CD4-positive, CD25-positive, alpha-beta regulatory T cell (primary cell): ENCODE results near the gene CELA1. TPM values are rescaled to one million over a fixed set of nuclear protein-coding genes. Genes with fewer than 3 reads are reported as not detected.
A peak's percentile ranks its signal among the peaks of the same experiment; 100 is the strongest.
"Not testable (repeated sequence)": the region's sequence is repeated elsewhere in the genome, so short reads cannot be mapped to it uniquely, and the experiment has no call there.

Source experiments
- ATAC-seq, 2 donors: fragments of 150-1000 bp; cut with Tn5 transposase; one replicate each; pipeline ENCODE4 v1.10.0; 2021; ENCODE audit warnings: low read depth in 2 of 2, moderate number of reproducible peaks in 2 of 2, moderate library complexity in 1 of 2
- DNase-seq, 3 donors: peaks; one replicate each; pipeline versions ENCODE4 v3.0.0 to v3.0.0-alpha.2; 2012 to 2022; ENCODE audit warnings: mixed read lengths in 1 of 3
- H3K27ac ChIP-seq: one replicate; pipeline ENCODE4 v1.7.0; 2013; ENCODE audit warnings: mild to moderate bottlenecking, low read length; ENCODE audit not compliant: insufficient read depth, poor library complexity, severe bottlenecking
- H3K27me3 ChIP-seq: one replicate; pipeline ENCODE4 v1.7.0; 2013; ENCODE audit warnings: low read length; ENCODE audit not compliant: control insufficient read depth, insufficient read depth
- H3K36me3 ChIP-seq: one replicate; pipeline ENCODE4 v1.7.0; 2013; ENCODE audit warnings: mild to moderate bottlenecking, low read length, moderate library complexity; ENCODE audit not compliant: control insufficient read depth, insufficient read depth
- H3K4me1 ChIP-seq: 2 replicates; pipeline ENCODE4 v1.7.0; 2013; ENCODE audit warnings: mild to moderate bottlenecking, low read length; ENCODE audit not compliant: insufficient read depth, control insufficient read depth, poor library complexity, severe bottlenecking
- H3K4me3 ChIP-seq: one replicate; pipeline ENCODE4 v1.7.0; 2013; ENCODE audit warnings: low read depth, mild to moderate bottlenecking, low read length, moderate library complexity
- H3K9me3 ChIP-seq, 2 experiments: 1 replicate in 1 of 2; 2 replicates in 1 of 2; pipeline ENCODE4 v1.7.0; 2013; ENCODE audit warnings: low read length in 2 of 2, mild to moderate bottlenecking in 1 of 2, moderate library complexity in 1 of 2; ENCODE audit not compliant: control insufficient read depth in 2 of 2
- H3K27ac Mint-ChIP-seq, 3 donors: one replicate each; pipeline ENCODE4 v1.8.0; 2020 to 2022; ENCODE audit warnings: mild to moderate bottlenecking in 3 of 3, mixed read lengths in 3 of 3, moderate library complexity in 2 of 3
- H3K27me3 Mint-ChIP-seq: one replicate; pipeline ENCODE4 v1.8.0; 2022; ENCODE audit warnings: mild to moderate bottlenecking, mixed read lengths
- H3K36me3 Mint-ChIP-seq: one replicate; pipeline ENCODE4 v1.8.0; 2020; ENCODE audit warnings: mixed read lengths
- H3K4me1 Mint-ChIP-seq, 4 donors: one replicate each; pipeline ENCODE4 v1.8.0; 2020 to 2022; ENCODE audit warnings: mixed read lengths in 4 of 4, mild to moderate bottlenecking in 1 of 4
- H3K4me3 Mint-ChIP-seq, 4 donors: one replicate each; pipeline ENCODE4 v1.8.0; 2020 to 2022; ENCODE audit warnings: mild to moderate bottlenecking in 4 of 4, mixed read lengths in 4 of 4, moderate library complexity in 3 of 4
- H3K9me3 Mint-ChIP-seq, 7 donors: one replicate each; pipeline ENCODE4 v1.8.0; 2020 to 2022; ENCODE audit warnings: mixed read lengths in 7 of 7, mild to moderate bottlenecking in 3 of 7, moderate library complexity in 2 of 7
- polyA plus RNA-seq, 4 donors: library from polyadenylated mRNA; unstranded; fragments of 300-500 nt; fragmentation: Illumina TruSeq; gene quantifications; one replicate each; pipeline ENCODE4 v1.2.3, GENCODE V29; 2021
- total RNA-seq: library from RNA; stranded (reverse); gene quantifications from one replicate; pipeline ENCODE4 v1.2.3, GENCODE V29; 2022

The CELA1 gene
- total and polyA plus RNA-seq, 5 donors from 2014 or later: 0.25 to 2.0 (median 1.4) TPM; not detected in 1

DNA sequence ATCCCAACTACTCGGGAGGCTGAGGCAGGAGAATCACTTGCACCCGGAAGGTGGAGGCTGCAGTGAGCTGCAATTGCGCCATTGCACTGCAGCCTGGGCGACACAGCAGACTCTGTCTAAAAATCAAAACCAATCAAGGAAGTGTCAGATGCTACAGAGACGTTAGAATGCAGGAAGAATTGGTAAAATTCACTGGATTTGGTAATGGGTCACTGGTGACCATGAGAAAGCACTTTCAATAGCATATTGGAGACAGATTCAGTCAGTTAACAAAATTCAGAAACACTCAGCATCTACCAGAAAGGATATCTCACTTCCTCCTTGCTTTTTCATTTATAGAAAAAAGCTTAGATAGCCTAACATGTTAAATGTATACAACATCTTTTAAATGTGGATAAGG is 40.0 kb downstream of the CELA1 start:
- H3K27me3 ChIP-seq: no peaks in the 10 kb centered on the region
- H3K27ac ChIP-seq: no peak overlapping the region
- H3K27me3 Mint-ChIP-seq: no peaks in the 10 kb centered on the region
- H3K36me3 ChIP-seq: peaks cover 83% of the 10 kb centered on the region
- DNase-seq (no peak), ATAC-seq (no peak)
- H3K4me3 Mint-ChIP-seq: peak overlapping the region in 1 of 4 donors; percentile 29
- no peak overlapping the region for H3K4me3 ChIP-seq
- H3K36me3 Mint-ChIP-seq: peaks cover 49% of the 10 kb centered on the region
- peaks cover 22 to 73% (median 55%) of the 10 kb centered on the region in 4 donors for H3K4me1 Mint-ChIP-seq
- no peaks in the 10 kb centered on the region for H3K9me3 Mint-ChIP-seq
- H3K27ac Mint-ChIP-seq: peak overlapping the region; percentile 9 to 71 (median 29)
- peaks cover 27% of the 10 kb centered on the region for H3K4me1 ChIP-seq
- no peaks in the 10 kb centered on the region for H3K9me3 ChIP-seq

- DNase-seq, H3K4me3 Mint-ChIP-seq, H3K4me1 ChIP-seq, H3K27me3 Mint-ChIP-seq, H3K9me3 ChIP-seq, H3K27me3 ChIP-seq, H3K27ac ChIP-seq, ATAC-seq, H3K4me3 ChIP-seq, H3K9me3 Mint-ChIP-seq: not testable (repeated sequence)
- Mint-ChIP-seq H3K27ac (peak overlapping the region in 1 of 3 donors; percentile 36), H3K4me1 (peaks cover 7 to 28% (median 18%) of the 10 kb centered on the region in 4 donors), H3K36me3 (peaks cover 36% of the 10 kb centered on the region)
- H3K36me3 ChIP-seq: peaks cover 83% of the 10 kb centered on the region
These were observed 45.7 kb downstream of the CELA1 start for GRCh38 chr12:51300768-51301167.

- Histone ChIP-seq H3K4me3 (no peak overlapping the region), H3K9me3 (no peaks in the 10 kb centered on the region), H3K4me1 (no peaks in the 10 kb centered on the region), H3K36me3 (peaks cover 83% of the 10 kb centered on the region), H3K27me3 (no peaks in the 10 kb centered on the region), H3K27ac (peak overlapping the region; percentile 1)
- Mint-ChIP-seq H3K4me3 (no peak overlapping the region), H3K27me3 (no peaks in the 10 kb centered on the region), H3K36me3 (peaks cover 34% of the 10 kb centered on the region), H3K27ac (no peak overlapping the region), H3K9me3 (no peaks in the 10 kb centered on the region), H3K4me1 (peaks cover 0 to 24% (median 16%) of the 10 kb centered on the region in 4 donors)
- ATAC-seq: no peak
- no peak for DNase-seq
These were observed 50.8 kb downstream of the CELA1 start for GRCh38 chr12:51295651-51296050.

DNA sequence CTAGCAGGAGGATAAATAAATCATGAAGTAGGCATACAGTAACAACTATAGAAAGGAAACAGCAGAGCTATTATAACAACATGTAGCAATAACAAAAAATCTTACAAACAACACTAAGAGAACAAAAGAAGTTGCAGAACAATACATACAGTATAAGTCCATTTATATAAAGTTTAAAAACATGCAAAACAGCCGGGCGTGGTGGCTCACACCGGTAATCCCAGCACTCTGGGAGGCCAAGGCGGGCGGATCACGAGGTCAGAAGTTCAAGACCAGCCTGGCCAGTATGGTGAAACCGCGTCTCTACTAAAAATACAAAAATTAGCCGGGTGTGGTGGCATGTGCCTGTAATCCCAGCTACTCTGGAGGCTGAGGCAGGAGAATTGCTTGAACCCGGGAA is 52.4 kb downstream of the CELA1 start:
- H3K4me1 ChIP-seq, H3K4me3 ChIP-seq, H3K27me3 ChIP-seq, H3K27ac ChIP-seq, H3K9me3 Mint-ChIP-seq, DNase-seq, H3K4me3 Mint-ChIP-seq, ATAC-seq, H3K27me3 Mint-ChIP-seq, H3K9me3 ChIP-seq: not testable (repeated sequence)
- Mint-ChIP-seq H3K36me3 (peaks cover 36% of the 10 kb centered on the region), H3K27ac (peak overlapping the region; percentile 3 to 16 (median 16)), H3K4me1 (peaks cover 0 to 25% (median 12%) of the 10 kb centered on the region in 4 donors)
- H3K36me3 ChIP-seq: peaks cover 81% of the 10 kb centered on the region

DNA sequence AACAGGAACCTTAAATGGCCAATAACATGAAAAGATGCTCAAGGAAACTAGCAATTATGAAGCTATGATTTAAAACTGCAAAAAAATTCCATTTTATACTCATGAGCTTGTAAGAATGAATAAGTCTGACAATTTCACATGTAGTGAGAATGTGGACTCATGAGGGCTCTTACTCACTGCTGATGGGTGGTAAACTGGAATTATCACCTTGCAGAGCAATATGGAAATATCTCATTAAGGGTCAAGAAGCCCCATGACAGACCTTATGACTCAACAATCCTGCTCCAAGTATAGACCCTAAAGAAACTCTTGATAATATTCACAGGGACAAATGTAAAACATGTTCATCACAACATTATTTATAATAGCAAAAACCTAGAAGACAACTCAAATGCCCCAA is 52.8 kb downstream of the CELA1 start:
- H3K27me3 Mint-ChIP-seq: no peaks in the 10 kb centered on the region
- H3K9me3 Mint-ChIP-seq: no peaks in the 10 kb centered on the region
- peaks cover 37% of the 10 kb centered on the region for H3K36me3 Mint-ChIP-seq
- peaks cover 0 to 26% (median 11%) of the 10 kb centered on the region in 4 donors for H3K4me1 Mint-ChIP-seq
- no peaks in the 10 kb centered on the region for H3K4me1 ChIP-seq
- H3K27ac ChIP-seq: no peak overlapping the region
- peak overlapping the region; percentile 3 to 16 (median 16) for H3K27ac Mint-ChIP-seq
- no peaks in the 10 kb centered on the region for H3K27me3 ChIP-seq
- no peak overlapping the region for H3K4me3 Mint-ChIP-seq
- no peak for DNase-seq
- H3K9me3 ChIP-seq: no peaks in the 10 kb centered on the region
- H3K36me3 ChIP-seq: peaks cover 81% of the 10 kb centered on the region
- H3K4me3 ChIP-seq: no peak overlapping the region
- no peak for ATAC-seq

DNA sequence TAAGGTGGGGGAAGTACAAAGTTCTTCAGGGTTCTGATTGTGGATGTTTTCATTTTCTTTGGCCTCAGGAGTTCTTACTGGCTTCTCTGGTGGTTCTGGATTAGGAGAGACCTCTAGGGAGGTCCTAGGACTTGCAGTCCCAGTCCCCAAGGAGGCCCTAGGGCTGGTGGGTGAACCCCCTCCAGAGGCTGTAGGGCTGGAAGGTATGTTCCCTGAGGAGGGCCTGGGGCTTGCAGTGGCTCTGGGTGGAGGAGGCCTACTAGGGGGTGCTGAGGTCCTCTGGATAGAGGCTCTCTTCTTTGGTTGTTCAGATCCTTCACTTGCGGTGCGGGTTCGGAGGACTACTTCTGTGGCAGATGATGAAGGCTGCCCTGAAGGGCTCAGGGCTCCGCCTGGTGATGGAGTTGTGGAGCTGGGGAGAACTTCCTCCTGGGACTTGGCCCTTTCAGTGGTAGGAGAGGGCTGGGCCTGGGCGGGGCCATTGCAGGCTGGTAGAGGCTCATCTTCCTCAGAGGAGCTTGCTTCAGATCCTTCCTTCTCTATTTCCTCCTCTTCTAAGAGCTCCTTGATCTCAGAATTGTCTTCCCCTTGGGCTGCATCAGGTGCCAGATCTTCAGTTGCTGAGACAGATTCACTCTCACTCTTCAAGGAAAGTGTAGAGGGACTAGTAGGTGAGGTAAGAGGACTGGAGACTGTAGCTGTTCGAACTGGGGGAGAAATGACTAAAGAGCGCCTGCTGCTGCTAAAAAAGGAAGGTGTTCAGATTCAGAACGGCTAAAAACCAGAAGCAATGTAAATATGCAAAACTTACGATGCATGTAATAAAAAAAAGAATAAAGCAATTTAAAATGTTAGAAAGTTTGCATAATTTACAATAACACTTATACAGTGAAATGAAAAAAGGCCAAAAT is 54.6 kb downstream of the CELA1 start:
- not testable (repeated sequence) for H3K27ac ChIP-seq, DNase-seq, H3K4me3 ChIP-seq, ATAC-seq, H3K27me3 ChIP-seq, H3K4me3 Mint-ChIP-seq, H3K4me1 ChIP-seq, H3K9me3 ChIP-seq, H3K27me3 Mint-ChIP-seq, H3K9me3 Mint-ChIP-seq
- H3K36me3 Mint-ChIP-seq: peaks cover 39% of the 10 kb centered on the region
- peak overlapping the region; percentile 11 to 89 (median 82) for H3K27ac Mint-ChIP-seq
- peaks cover 0 to 26% (median 11%) of the 10 kb centered on the region in 4 donors for H3K4me1 Mint-ChIP-seq
- H3K36me3 ChIP-seq: peaks cover 81% of the 10 kb centered on the region

GRCh38 chr12:51285843-51286242 is 60.6 kb downstream of the CELA1 start:
- Mint-ChIP-seq H3K27me3 (no peaks in the 10 kb centered on the region), H3K4me3 (no peak overlapping the region), H3K36me3 (peaks cover 32% of the 10 kb centered on the region), H3K9me3 (no peaks in the 10 kb centered on the region), H3K27ac (peak overlapping the region; percentile 17 to 86 (median 38)), H3K4me1 (peaks cover 3 to 8% (median 5%) of the 10 kb centered on the region in 4 donors)
- Histone ChIP-seq H3K27ac (no peak overlapping the region), H3K36me3 (peaks cover 85% of the 10 kb centered on the region), H3K9me3 (no peaks in the 10 kb centered on the region), H3K27me3 (no peaks in the 10 kb centered on the region), H3K4me3 (no peak overlapping the region), H3K4me1 (no peaks in the 10 kb centered on the region)
- ATAC-seq: no peak
- no peak for DNase-seq
